GM23338 (cell line): Measurements from ENCODE around the gene HCRTR2. TPM values are rescaled to one million over a fixed set of nuclear protein-coding genes. Genes with fewer than 3 reads are reported as not detected.

Experiments
- ATAC-seq: fragments of 200-7000 bp; cut with Tn5 transposase; 3 replicates; pipeline ENCODE4 v1.9.1; 2020
- DNase-seq: peaks from one replicate; pipeline ENCODE4 v3.0.0-alpha.2; 2015; ENCODE audit warnings: low spot score
- H2AFZ ChIP-seq: fragments of 200-600 bp; sonication (generic); 2 replicates; pipeline ENCODE4 v1.8.0; 2016; ENCODE audit warnings: antibody characterized with exemption, mild to moderate bottlenecking, moderate library complexity
- H3F3A ChIP-seq: fragments of 200-600 bp; sonication (generic); replicated peaks from 2 replicates; pipeline ENCODE4 v1.8.0; 2017; ENCODE audit warnings: antibody characterized with exemption, mixed run types, low read depth
- H3K27ac ChIP-seq: fragments of 200-600 bp; sonication (generic); 2 replicates; pipeline ENCODE4 v1.6.1; 2016; ENCODE audit warnings: low read depth
- H3K27me3 ChIP-seq: fragments of 200-600 bp; sonication (generic); 2 replicates; pipeline ENCODE4 v1.8.0; 2016; ENCODE audit warnings: mild to moderate bottlenecking, mixed run types, moderate library complexity; ENCODE audit not compliant: insufficient read depth
- H3K36me3 ChIP-seq: fragments of 200-600 bp; sonication (generic); 2 replicates; pipeline ENCODE4 v1.8.0; 2016; ENCODE audit warnings: mild to moderate bottlenecking; ENCODE audit not compliant: insufficient read depth
- H3K4me1 ChIP-seq: fragments of 200-600 bp; sonication (generic); 2 replicates; pipeline ENCODE4 v1.8.0; 2016; ENCODE audit warnings: mild to moderate bottlenecking, moderate library complexity; ENCODE audit not compliant: insufficient read depth
- H3K4me2 ChIP-seq: fragments of 200-600 bp; sonication (generic); 2 replicates; pipeline ENCODE4 v1.7.1; 2017; ENCODE audit warnings: mixed run types
- H3K4me3 ChIP-seq: fragments of 200-600 bp; sonication (generic); 2 replicates; pipeline ENCODE4 v1.6.1; 2016; ENCODE audit warnings: mixed run types
- H3K79me2 ChIP-seq: fragments of 200-600 bp; sonication (generic); replicated peaks from 2 replicates; pipeline ENCODE4 v1.8.0; 2017; ENCODE audit warnings: mild to moderate bottlenecking; ENCODE audit not compliant: insufficient read depth
- H3K9me2 ChIP-seq: fragments of 200-600 bp; sonication (generic); 2 replicates; pipeline ENCODE4 v1.8.0; 2017; ENCODE audit not compliant: insufficient read depth
- H4K20me1 ChIP-seq: fragments of 200-600 bp; sonication (generic); replicated peaks from 2 replicates; pipeline ENCODE4 v1.8.0; 2017; ENCODE audit warnings: mild to moderate bottlenecking; ENCODE audit not compliant: insufficient read depth
- H3K27ac Mint-ChIP-seq: 2 replicates; pipeline ENCODE4 v1.8.0; 2020; ENCODE audit warnings: inconsistent platforms, mild to moderate bottlenecking, moderate library complexity, mixed read lengths
- H3K27me3 Mint-ChIP-seq: 3 replicates; pipeline ENCODE4 v1.8.0; 2022; ENCODE audit warnings: low read depth, mild to moderate bottlenecking, moderate library complexity, mixed read lengths, inconsistent platforms; ENCODE audit not compliant: insufficient read depth, poor library complexity
- H3K36me3 Mint-ChIP-seq: 3 replicates; pipeline ENCODE4 v1.8.0; 2021; ENCODE audit warnings: low read depth, mild to moderate bottlenecking, inconsistent platforms, moderate library complexity, mixed read lengths
- H3K4me1 Mint-ChIP-seq: 3 replicates; pipeline ENCODE4 v1.8.0; 2020; ENCODE audit warnings: mild to moderate bottlenecking, inconsistent platforms, mixed read lengths
- H3K4me3 Mint-ChIP-seq: 3 replicates; pipeline ENCODE4 v1.8.0; 2021; ENCODE audit warnings: moderate library complexity, mild to moderate bottlenecking, inconsistent platforms, mixed read lengths
- H3K9me3 Mint-ChIP-seq: 3 replicates; pipeline ENCODE4 v1.8.0; 2020; ENCODE audit warnings: moderate library complexity, mild to moderate bottlenecking, inconsistent platforms, mixed read lengths
- CREB1 ChIP-seq: fragments of 250-450 bp; sonication (Bioruptor Pico); IDR thresholded peaks from 2 replicates; pipeline ENCODE4 v1.5.0; 2020; ENCODE audit warnings: low read depth, mild to moderate bottlenecking, moderate library complexity
- EZH2phosphoT487 ChIP-seq: fragments of 200-600 bp; sonication (generic); IDR thresholded peaks from one replicate; pipeline ENCODE4 v1.8.1; 2018; ENCODE audit warnings: antibody characterized with exemption; ENCODE audit not compliant: unreplicated experiment
- JUNB ChIP-seq: IDR thresholded peaks from one replicate; pipeline ENCODE4 v1.6.1; 2016; ENCODE audit warnings: antibody characterized with exemption; ENCODE audit not compliant: unreplicated experiment
- NANOG ChIP-seq: IDR thresholded peaks from 2 replicates; pipeline ENCODE4 v1.6.1; 2016; ENCODE audit warnings: antibody characterized with exemption, borderline replicate concordance
- POLR2AphosphoS5 ChIP-seq: IDR thresholded peaks from 2 replicates; pipeline ENCODE4 v1.6.1; 2016; ENCODE audit warnings: antibody characterized with exemption, low read depth
- STAT1 ChIP-seq: IDR thresholded peaks from one replicate; pipeline ENCODE4 v1.6.1; 2016; ENCODE audit warnings: antibody characterized with exemption; ENCODE audit not compliant: unreplicated experiment
- ZNF114 ChIP-seq: fragments of 250-450 bp; sonication (Bioruptor Pico); IDR thresholded peaks from 2 replicates; pipeline ENCODE4 v1.5.0; 2020; ENCODE audit warnings: mild to moderate bottlenecking, moderate library complexity
- ZNF331 ChIP-seq: fragments of 250-450 bp; sonication (Bioruptor Pico); IDR thresholded peaks from 2 replicates; pipeline ENCODE4 v1.5.0; 2020; ENCODE audit warnings: low read depth, mild to moderate bottlenecking, moderate library complexity
- polyA plus RNA-seq: library from polyadenylated mRNA; unstranded; fragments of >200 nt; fragmentation: Nextera tagmentation; extraction: Ambion mirVana; gene quantifications from 2 replicates; pipeline ENCODE4 v1.2.1, GENCODE V29; 2016
- total RNA-seq: library from RNA; depleted of rRNA; stranded (reverse); fragments of >200 nt; shearing (Covaris generic); gene quantifications from 2 replicates; pipeline ENCODE4 v1.2.3, GENCODE V29; 2014
- TF ChIP-seq, protein P1 (sequence below): fragments of 250-450 bp; sonication (Bioruptor Pico); IDR thresholded peaks from 2 replicates; pipeline ENCODE4 v1.5.0; 2020; ENCODE audit warnings: mild to moderate bottlenecking, moderate library complexity
- TF ChIP-seq, protein P2 (sequence below), 2 experiments: fragments of 200-600 bp in 1 of 2; sonication (generic) in 1 of 2; conservative IDR thresholded peaks; 2 replicates each; pipeline versions ENCODE4 v1.5.1 to v1.6.1; 2016 to 2017; ENCODE audit warnings: antibody characterized with exemption in 2 of 2, low read depth in 2 of 2, mild to moderate bottlenecking in 2 of 2, moderate library complexity in 1 of 2
- TF ChIP-seq, protein P3 (sequence below): IDR thresholded peaks from one replicate; pipeline ENCODE4 v1.6.1; 2018; ENCODE audit warnings: antibody characterized with exemption; ENCODE audit not compliant: unreplicated experiment

Gene HCRTR2
- total and polyA plus RNA-seq, 2 experiments from 2014 or later, result 0.15 TPM; not detected in 1

DNA sequence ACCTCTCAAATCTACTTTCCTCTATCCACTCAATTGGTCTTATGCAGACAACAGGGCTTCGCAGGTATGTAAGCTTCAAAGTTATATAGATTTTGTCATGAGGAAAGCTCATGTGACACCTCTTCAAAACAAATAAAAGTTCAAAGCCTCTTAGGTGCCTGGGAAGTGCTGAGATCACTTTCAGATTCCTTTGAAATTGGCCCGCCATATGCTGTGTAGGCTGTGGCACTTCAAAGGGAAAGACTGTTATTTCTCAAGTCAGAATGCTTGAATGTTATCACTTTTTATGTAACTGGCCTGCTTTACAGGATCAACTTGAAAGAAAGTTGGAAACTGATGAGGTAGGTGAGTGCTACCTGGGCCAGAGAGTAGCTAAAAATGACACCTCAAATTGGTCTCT is 85.9 kb downstream of the HCRTR2 start (continued):
- TF ChIP-seq, protein P1, sequence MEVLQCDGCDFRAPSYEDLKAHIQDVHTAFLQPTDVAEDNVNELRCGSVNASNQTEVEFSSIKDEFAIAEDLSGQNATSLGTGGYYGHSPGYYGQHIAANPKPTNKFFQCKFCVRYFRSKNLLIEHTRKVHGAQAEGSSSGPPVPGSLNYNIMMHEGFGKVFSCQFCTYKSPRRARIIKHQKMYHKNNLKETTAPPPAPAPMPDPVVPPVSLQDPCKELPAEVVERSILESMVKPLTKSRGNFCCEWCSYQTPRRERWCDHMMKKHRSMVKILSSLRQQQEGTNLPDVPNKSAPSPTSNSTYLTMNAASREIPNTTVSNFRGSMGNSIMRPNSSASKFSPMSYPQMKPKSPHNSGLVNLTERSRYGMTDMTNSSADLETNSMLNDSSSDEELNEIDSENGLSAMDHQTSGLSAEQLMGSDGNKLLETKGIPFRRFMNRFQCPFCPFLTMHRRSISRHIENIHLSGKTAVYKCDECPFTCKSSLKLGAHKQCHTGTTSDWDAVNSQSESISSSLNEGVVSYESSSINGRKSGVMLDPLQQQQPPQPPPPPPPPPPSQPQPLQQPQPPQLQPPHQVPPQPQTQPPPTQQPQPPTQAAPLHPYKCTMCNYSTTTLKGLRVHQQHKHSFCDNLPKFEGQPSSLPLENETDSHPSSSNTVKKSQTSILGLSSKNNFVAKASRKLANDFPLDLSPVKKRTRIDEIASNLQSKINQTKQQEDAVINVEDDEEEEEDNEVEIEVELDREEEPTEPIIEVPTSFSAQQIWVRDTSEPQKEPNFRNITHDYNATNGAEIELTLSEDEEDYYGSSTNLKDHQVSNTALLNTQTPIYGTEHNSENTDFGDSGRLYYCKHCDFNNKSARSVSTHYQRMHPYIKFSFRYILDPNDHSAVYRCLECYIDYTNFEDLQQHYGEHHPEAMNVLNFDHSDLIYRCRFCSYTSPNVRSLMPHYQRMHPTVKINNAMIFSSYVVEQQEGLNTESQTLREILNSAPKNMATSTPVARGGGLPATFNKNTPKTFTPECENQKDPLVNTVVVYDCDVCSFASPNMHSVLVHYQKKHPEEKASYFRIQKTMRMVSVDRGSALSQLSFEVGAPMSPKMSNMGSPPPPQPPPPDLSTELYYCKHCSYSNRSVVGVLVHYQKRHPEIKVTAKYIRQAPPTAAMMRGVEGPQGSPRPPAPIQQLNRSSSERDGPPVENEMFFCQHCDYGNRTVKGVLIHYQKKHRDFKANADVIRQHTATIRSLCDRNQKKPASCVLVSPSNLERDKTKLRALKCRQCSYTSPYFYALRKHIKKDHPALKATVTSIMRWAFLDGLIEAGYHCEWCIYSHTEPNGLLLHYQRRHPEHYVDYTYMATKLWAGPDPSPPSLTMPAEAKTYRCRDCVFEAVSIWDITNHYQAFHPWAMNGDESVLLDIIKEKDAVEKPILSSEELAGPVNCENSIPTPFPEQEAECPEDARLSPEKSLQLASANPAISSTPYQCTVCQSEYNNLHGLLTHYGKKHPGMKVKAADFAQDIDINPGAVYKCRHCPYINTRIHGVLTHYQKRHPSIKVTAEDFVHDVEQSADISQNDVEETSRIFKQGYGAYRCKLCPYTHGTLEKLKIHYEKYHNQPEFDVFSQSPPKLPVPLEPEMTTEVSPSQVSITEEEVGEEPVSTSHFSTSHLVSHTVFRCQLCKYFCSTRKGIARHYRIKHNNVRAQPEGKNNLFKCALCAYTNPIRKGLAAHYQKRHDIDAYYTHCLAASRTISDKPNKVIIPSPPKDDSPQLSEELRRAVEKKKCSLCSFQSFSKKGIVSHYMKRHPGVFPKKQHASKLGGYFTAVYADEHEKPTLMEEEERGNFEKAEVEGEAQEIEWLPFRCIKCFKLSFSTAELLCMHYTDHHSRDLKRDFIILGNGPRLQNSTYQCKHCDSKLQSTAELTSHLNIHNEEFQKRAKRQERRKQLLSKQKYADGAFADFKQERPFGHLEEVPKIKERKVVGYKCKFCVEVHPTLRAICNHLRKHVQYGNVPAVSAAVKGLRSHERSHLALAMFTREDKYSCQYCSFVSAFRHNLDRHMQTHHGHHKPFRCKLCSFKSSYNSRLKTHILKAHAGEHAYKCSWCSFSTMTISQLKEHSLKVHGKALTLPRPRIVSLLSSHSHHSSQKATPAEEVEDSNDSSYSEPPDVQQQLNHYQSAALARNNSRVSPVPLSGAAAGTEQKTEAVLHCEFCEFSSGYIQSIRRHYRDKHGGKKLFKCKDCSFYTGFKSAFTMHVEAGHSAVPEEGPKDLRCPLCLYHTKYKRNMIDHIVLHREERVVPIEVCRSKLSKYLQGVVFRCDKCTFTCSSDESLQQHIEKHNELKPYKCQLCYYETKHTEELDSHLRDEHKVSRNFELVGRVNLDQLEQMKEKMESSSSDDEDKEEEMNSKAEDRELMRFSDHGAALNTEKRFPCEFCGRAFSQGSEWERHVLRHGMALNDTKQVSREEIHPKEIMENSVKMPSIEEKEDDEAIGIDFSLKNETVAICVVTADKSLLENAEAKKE, result no peak
- TF ChIP-seq NANOG (no peak), ZNF114 (CRISPR knock-in tag) (no peak), EZH2phosphoT487 (no peak)
- TF ChIP-seq, protein P2, sequence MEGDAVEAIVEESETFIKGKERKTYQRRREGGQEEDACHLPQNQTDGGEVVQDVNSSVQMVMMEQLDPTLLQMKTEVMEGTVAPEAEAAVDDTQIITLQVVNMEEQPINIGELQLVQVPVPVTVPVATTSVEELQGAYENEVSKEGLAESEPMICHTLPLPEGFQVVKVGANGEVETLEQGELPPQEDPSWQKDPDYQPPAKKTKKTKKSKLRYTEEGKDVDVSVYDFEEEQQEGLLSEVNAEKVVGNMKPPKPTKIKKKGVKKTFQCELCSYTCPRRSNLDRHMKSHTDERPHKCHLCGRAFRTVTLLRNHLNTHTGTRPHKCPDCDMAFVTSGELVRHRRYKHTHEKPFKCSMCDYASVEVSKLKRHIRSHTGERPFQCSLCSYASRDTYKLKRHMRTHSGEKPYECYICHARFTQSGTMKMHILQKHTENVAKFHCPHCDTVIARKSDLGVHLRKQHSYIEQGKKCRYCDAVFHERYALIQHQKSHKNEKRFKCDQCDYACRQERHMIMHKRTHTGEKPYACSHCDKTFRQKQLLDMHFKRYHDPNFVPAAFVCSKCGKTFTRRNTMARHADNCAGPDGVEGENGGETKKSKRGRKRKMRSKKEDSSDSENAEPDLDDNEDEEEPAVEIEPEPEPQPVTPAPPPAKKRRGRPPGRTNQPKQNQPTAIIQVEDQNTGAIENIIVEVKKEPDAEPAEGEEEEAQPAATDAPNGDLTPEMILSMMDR (conservative IDR thresholded peaks at IDR 0.05; ENCODE audit: low read depth in 2 of 2), result no peak

DNA sequence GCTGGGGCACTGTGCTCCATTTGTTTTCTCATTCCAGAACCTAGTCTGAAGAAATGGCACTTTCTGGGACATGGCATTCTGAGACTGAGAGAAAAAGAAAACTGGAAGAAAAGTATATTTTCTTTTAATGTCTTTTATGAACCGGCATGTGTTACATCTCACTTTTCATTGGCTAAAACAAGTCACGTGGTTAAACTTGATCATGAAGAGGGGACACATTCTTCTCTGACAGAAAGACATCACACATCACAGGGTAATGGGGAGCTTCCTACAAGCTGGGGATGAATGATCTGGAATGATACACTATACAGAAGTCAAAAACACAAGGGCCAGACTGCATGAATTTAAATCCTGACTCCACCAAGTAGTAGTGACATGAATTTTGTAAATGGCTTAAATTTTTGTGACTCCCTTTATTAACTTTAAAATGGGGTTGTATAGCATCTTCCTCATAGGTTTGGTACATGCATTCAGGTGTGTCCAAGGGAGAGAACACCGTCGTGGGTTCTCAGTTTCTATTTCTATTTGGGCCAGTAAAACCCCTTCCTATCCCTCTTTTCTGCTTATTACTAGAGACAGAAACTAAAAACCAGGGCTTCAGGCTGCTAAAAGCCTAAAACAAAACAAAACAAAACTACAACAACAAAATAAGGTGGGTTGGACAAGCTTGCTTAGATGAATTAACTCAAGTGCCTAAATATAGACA is 91.2 kb downstream of the HCRTR2 start:
- no peaks in the 10 kb centered on the region for H3K79me2 ChIP-seq
- Mint-ChIP-seq H3K4me3 (no peak overlapping the region), H3K4me1 (no peaks in the 10 kb centered on the region), H3K36me3 (no peaks in the 10 kb centered on the region), H3K27ac (no peak overlapping the region), H3K27me3 (no peaks in the 10 kb centered on the region), H3K9me3 (no peaks in the 10 kb centered on the region)
- H3K4me3 ChIP-seq, result no peak overlapping the region
- no peak overlapping the region for H3K27ac ChIP-seq
- no peaks in the 10 kb centered on the region for H3K27me3 ChIP-seq
- H3K4me2 ChIP-seq, result no peak overlapping the region
- H4K20me1 ChIP-seq, result no peaks in the 10 kb centered on the region
- DNase-seq, result no peak
- H3K4me1 ChIP-seq, result no peaks in the 10 kb centered on the region
- ATAC-seq, result no peak
- H3K36me3 ChIP-seq, result no peaks in the 10 kb centered on the region
- H3F3A ChIP-seq, result no peaks in the 10 kb centered on the region
- no peaks in the 10 kb centered on the region for H3K9me2 ChIP-seq
- peak overlapping the region; percentile 9; the same call in 1 of the 2 replicates for H2AFZ ChIP-seq
- no peak for TF ChIP-seq EZH2phosphoT487
- TF ChIP-seq JUNB, result no peak
- no peak for TF ChIP-seq CREB1 (CRISPR knock-in tag)
- TF ChIP-seq ZNF331 (CRISPR knock-in tag), result no peak
- no peak for TF ChIP-seq ZNF114 (CRISPR knock-in tag)
- TF ChIP-seq, protein P2 (conservative IDR thresholded peaks at IDR 0.05; ENCODE audit: low read depth in 2 of 2), result no peak
- no peak for TF ChIP-seq STAT1
- TF ChIP-seq, protein P3, sequence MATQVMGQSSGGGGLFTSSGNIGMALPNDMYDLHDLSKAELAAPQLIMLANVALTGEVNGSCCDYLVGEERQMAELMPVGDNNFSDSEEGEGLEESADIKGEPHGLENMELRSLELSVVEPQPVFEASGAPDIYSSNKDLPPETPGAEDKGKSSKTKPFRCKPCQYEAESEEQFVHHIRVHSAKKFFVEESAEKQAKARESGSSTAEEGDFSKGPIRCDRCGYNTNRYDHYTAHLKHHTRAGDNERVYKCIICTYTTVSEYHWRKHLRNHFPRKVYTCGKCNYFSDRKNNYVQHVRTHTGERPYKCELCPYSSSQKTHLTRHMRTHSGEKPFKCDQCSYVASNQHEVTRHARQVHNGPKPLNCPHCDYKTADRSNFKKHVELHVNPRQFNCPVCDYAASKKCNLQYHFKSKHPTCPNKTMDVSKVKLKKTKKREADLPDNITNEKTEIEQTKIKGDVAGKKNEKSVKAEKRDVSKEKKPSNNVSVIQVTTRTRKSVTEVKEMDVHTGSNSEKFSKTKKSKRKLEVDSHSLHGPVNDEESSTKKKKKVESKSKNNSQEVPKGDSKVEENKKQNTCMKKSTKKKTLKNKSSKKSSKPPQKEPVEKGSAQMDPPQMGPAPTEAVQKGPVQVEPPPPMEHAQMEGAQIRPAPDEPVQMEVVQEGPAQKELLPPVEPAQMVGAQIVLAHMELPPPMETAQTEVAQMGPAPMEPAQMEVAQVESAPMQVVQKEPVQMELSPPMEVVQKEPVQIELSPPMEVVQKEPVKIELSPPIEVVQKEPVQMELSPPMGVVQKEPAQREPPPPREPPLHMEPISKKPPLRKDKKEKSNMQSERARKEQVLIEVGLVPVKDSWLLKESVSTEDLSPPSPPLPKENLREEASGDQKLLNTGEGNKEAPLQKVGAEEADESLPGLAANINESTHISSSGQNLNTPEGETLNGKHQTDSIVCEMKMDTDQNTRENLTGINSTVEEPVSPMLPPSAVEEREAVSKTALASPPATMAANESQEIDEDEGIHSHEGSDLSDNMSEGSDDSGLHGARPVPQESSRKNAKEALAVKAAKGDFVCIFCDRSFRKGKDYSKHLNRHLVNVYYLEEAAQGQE, result no peak
- TF ChIP-seq POLR2AphosphoS5, result no peak
